Nephron (organoid): ENCODE measurements around the gene FOXB1.

Source experiments
- H3K27ac Mint-ChIP-seq, 3 experiments: 2 replicates each; pipeline ENCODE4 v1.8.0; 2020; ENCODE audit warnings: mixed read lengths in 3 of 3, mild to moderate bottlenecking in 2 of 3, moderate library complexity in 1 of 3
- H3K27me3 Mint-ChIP-seq: 2 replicates; pipeline ENCODE4 v1.8.0; 2021; ENCODE audit warnings: low read depth, mild to moderate bottlenecking, moderate library complexity, mixed read lengths
- H3K36me3 Mint-ChIP-seq: 2 replicates; pipeline ENCODE4 v1.8.0; 2020; ENCODE audit warnings: low read depth, mixed read lengths
- H3K4me1 Mint-ChIP-seq: 2 replicates; pipeline ENCODE4 v1.8.0; 2020; ENCODE audit warnings: mixed read lengths
- H3K4me3 Mint-ChIP-seq, 3 experiments: 2 replicates each; pipeline ENCODE4 v1.8.0; 2020; ENCODE audit warnings: mild to moderate bottlenecking in 3 of 3, mixed read lengths in 3 of 3, moderate library complexity in 2 of 3
- H3K9me3 Mint-ChIP-seq: 2 replicates; pipeline ENCODE4 v1.8.0; 2020; ENCODE audit warnings: mixed read lengths
- TF ChIP-seq, protein P1 (sequence below), 3 experiments: fragments of 200-600 bp; sonication (generic); IDR thresholded peaks; one replicate each; pipeline ENCODE4 v1.5.0; 2021; ENCODE audit warnings: antibody characterized with exemption in 3 of 3; ENCODE audit not compliant: unreplicated experiment in 3 of 3

The FOXB1 gene

DNA sequence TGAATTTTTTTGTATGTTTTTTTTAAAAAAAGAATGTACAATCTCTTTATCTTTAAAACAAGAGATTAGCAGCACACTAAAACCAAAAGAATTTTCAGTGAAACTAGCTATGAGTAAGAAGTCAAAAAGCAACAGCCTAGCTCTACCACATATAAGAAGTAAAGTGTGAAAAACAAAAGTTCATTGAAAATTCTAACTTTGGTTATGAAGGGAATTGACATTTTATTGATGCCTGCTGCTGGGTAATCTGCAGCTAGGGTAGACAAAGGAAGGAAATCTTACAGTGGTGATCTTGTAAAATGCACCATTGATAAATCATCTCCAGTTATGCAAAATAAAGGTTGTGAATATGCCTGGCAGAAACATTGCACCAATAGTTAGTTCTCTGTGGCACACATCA lies 37.8 kb upstream of the FOXB1 start:
- no peak overlapping the region for H3K4me3 Mint-ChIP-seq
- H3K9me3 Mint-ChIP-seq, result peaks cover 21% of the 10 kb centered on the region
- peaks cover 4% of the 10 kb centered on the region for H3K36me3 Mint-ChIP-seq
- H3K4me1 Mint-ChIP-seq, result no peaks in the 10 kb centered on the region
- H3K27me3 Mint-ChIP-seq, result no peaks in the 10 kb centered on the region
- TF ChIP-seq, protein P1, sequence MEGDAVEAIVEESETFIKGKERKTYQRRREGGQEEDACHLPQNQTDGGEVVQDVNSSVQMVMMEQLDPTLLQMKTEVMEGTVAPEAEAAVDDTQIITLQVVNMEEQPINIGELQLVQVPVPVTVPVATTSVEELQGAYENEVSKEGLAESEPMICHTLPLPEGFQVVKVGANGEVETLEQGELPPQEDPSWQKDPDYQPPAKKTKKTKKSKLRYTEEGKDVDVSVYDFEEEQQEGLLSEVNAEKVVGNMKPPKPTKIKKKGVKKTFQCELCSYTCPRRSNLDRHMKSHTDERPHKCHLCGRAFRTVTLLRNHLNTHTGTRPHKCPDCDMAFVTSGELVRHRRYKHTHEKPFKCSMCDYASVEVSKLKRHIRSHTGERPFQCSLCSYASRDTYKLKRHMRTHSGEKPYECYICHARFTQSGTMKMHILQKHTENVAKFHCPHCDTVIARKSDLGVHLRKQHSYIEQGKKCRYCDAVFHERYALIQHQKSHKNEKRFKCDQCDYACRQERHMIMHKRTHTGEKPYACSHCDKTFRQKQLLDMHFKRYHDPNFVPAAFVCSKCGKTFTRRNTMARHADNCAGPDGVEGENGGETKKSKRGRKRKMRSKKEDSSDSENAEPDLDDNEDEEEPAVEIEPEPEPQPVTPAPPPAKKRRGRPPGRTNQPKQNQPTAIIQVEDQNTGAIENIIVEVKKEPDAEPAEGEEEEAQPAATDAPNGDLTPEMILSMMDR (IDR thresholded peaks at IDR 0.05; ENCODE audit: unreplicated experiment in 3 of 3), result no peak
- no peak overlapping the region for H3K27ac Mint-ChIP-seq

DNA sequence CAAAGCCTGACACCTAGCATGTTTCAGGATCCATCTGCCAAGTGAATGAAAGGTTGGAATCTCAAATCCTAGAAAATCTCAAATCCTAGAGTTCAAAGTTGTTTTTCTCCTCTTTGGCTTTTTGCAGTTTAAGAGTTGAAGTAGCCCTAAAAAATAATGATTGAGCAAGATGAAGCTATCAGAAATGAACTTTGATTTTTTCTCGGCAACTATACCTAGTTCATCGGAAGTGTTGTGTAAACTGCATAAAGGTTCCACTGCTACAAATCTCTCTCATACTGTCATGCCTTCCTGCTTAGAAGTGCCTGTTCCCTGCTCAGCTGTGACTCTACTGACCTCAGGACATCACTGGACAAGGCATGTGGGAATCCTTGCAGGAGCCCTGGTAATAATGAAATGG lies 35.8 kb upstream of the FOXB1 start:
- Mint-ChIP-seq H3K27ac (no peak overlapping the region), H3K27me3 (peaks cover 3% of the 10 kb centered on the region), H3K36me3 (no peaks in the 10 kb centered on the region), H3K4me3 (no peak overlapping the region), H3K9me3 (peaks cover 6% of the 10 kb centered on the region), H3K4me1 (no peaks in the 10 kb centered on the region)
- TF ChIP-seq, protein P1 (IDR thresholded peaks at IDR 0.05; ENCODE audit: unreplicated experiment in 3 of 3), result no peak

DNA sequence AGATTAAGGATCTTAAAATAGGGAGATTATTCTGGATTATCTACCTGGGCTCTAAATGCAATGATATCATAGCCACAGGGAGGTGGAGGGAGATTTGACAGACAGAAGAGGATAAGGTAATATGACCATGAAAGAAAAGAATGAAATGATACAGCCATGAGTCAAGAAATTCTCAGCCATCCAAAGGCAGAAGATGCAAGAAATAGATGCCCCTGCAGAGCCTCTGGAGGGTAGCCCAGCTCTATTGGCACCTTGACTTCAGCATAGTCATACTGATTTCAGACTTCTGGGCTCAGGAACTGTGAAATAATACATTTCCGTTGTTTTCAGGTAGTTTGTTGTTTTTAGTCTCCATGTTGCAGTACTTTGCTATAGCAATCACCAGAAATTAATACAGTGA lies 31.9 kb upstream of the FOXB1 start:
- H3K27me3 Mint-ChIP-seq, result peaks cover 4% of the 10 kb centered on the region
- no peak overlapping the region for H3K4me3 Mint-ChIP-seq
- no peaks in the 10 kb centered on the region for H3K4me1 Mint-ChIP-seq
- H3K36me3 Mint-ChIP-seq, result no peaks in the 10 kb centered on the region
- TF ChIP-seq, protein P1 (IDR thresholded peaks at IDR 0.05; ENCODE audit: unreplicated experiment in 3 of 3), result no peak
- peaks cover 6% of the 10 kb centered on the region for H3K9me3 Mint-ChIP-seq
- H3K27ac Mint-ChIP-seq, result no peak overlapping the region

DNA sequence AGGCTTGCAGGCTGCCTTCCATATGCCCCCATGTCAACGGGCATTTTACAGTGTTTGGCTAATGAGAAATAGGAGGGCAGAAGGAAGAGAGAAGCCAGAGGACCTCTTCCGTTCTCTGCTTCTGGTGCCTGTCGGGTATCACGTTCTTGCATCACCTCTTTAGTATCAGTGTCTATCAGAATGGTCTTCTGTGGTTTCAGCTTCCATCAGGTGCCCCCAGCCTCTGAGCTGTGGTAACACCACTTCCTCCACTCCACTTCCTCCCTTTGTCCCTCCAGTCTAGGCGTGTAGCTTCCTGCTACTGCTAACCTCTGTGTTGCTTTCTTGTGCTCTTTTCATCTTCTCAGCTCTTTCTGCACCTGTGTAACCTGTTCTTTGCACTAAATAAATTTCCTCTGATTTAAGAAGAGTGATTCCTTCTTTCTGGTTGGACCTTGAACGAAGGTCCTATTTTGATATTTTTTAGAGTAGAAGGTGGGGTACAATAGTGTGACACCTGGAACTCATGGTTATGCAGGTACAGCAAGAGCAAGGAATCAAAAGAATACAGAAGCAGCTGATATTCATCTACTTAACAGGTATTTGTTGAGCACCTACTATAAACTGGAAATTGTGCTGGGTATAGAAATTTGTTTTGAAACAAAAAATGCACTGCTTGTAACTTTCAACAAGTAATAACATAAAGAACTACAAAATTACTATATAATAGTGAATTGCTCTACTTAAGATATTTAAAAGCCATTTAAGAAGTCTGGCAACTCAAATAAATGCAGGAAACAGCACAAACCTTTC lies 27.4 kb upstream of the FOXB1 start:
- H3K36me3 Mint-ChIP-seq, result no peaks in the 10 kb centered on the region
- H3K4me1 Mint-ChIP-seq, result no peaks in the 10 kb centered on the region
- H3K4me3 Mint-ChIP-seq, result no peak overlapping the region
- H3K27ac Mint-ChIP-seq, result no peak overlapping the region
- H3K9me3 Mint-ChIP-seq, result peaks cover 5% of the 10 kb centered on the region
- H3K27me3 Mint-ChIP-seq, result peaks cover 4% of the 10 kb centered on the region
- TF ChIP-seq, protein P1 (IDR thresholded peaks at IDR 0.05; ENCODE audit: unreplicated experiment in 3 of 3), result no peak

DNA sequence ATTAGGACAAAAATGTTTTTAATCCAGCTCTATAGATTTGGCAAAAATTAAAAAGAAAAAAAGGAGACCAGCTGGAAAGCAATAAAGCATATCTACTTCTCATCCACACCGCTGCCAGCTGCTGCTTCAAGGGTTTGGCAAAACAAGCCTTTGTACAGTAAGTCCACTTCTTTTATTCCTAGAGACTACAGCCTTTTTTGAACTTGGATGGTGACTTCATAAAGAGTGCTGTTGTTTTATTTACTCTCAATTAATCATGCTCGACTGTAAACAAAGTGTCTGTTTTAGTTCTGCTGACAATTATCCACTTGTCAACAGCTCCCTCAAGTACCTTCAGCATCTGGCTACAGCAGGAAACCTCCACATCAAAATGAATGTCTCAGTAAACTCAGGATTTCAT lies 12.3 kb upstream of the FOXB1 start:
- Mint-ChIP-seq H3K27ac (no peak overlapping the region), H3K4me1 (peaks cover 10% of the 10 kb centered on the region), H3K27me3 (peaks cover 89% of the 10 kb centered on the region), H3K36me3 (no peaks in the 10 kb centered on the region), H3K9me3 (no peaks in the 10 kb centered on the region), H3K4me3 (no peak overlapping the region)
- TF ChIP-seq, protein P1 (IDR thresholded peaks at IDR 0.05; ENCODE audit: unreplicated experiment in 3 of 3), result no peak
